Middle frontal gyrus (tissue), 1 donor: ENCODE results near the gene TBL1XR1.

Experiments
- DNase-seq: peaks from one replicate; pipeline ENCODE4 v3.0.0-alpha.2; 2015; ENCODE audit warnings: low spot score; ENCODE audit errors: extremely low spot score

Gene TBL1XR1

GRCh38 chr3:177110386-177110785 lies 86.9 kb downstream of the TBL1XR1 start:
- no peak for DNase-seq

GRCh38 chr3:177109688-177110330 lies 87.5 kb downstream of the TBL1XR1 start:
- DNase-seq: no peak

GRCh38 chr3:177108648-177109047 lies 88.6 kb downstream of the TBL1XR1 start:
- no peak for DNase-seq

GRCh38 chr3:177107461-177108239 lies 89.6 kb downstream of the TBL1XR1 start:
- DNase-seq: no peak

- no peak for DNase-seq
These were observed 90.7 kb downstream of the TBL1XR1 start for GRCh38 chr3:177106594-177106993.

- no peak for DNase-seq
These were observed 91.1 kb downstream of the TBL1XR1 start for GRCh38 chr3:177106184-177106583.

GRCh38 chr3:177105623-177106022 lies 91.7 kb downstream of the TBL1XR1 start:
- DNase-seq: no peak

- DNase-seq: no peak
These were observed 92.8 kb downstream of the TBL1XR1 start for GRCh38 chr3:177104299-177104992.

- DNase-seq: no peak
These were observed 94.7 kb downstream of the TBL1XR1 start for GRCh38 chr3:177102553-177102952.

- DNase-seq: no peak
These were observed 98.7 kb downstream of the TBL1XR1 start for GRCh38 chr3:177098551-177098950.

GRCh38 chr3:177096615-177097014 lies 100.7 kb downstream of the TBL1XR1 start:
- DNase-seq: no peak

- no peak for DNase-seq
These were observed 103.3 kb downstream of the TBL1XR1 start for GRCh38 chr3:177093966-177094365.

- no peak for DNase-seq
These were observed 107.4 kb downstream of the TBL1XR1 start for GRCh38 chr3:177089901-177090300.

GRCh38 chr3:177089110-177089509 lies 108.2 kb downstream of the TBL1XR1 start:
- DNase-seq: no peak

GRCh38 chr3:177085794-177086193 lies 111.5 kb downstream of the TBL1XR1 start:
- DNase-seq: no peak

- no peak for DNase-seq
These were observed 112.7 kb downstream of the TBL1XR1 start for GRCh38 chr3:177084616-177085015.

- DNase-seq: no peak
These were observed 117.2 kb downstream of the TBL1XR1 start for GRCh38 chr3:177080122-177080521.

- DNase-seq: no peak
These were observed 117.6 kb downstream of the TBL1XR1 start for GRCh38 chr3:177079684-177080083.

- no peak for DNase-seq
These were observed 125.7 kb downstream of the TBL1XR1 start for GRCh38 chr3:177071496-177072156.

GRCh38 chr3:177069514-177070329 lies 127.6 kb downstream of the TBL1XR1 start:
- no peak for DNase-seq

GRCh38 chr3:177068967-177069366 lies 128.3 kb downstream of the TBL1XR1 start:
- DNase-seq: no peak
